Myocyte (in vitro differentiated cells): ENCODE measurements around the gene CD84. TPM values are rescaled to one million over a fixed set of nuclear protein-coding genes. Genes with fewer than 3 reads are reported as not detected.
"Not testable (repeated sequence)": the region's sequence is repeated elsewhere in the genome, so short reads cannot be mapped to it uniquely, and the experiment has no call there.

Experiments
- DNase-seq: peaks from one replicate; pipeline ENCODE4 v3.0.0-alpha.2; 2012; ENCODE audit warnings: low read depth
- total RNA-seq: library from RNA; depleted of rRNA; stranded (reverse); fragments of >200 nt; gene quantifications from 2 replicates; pipeline ENCODE4 v1.2.3, GENCODE V29; 2014

CD84 gene
- total RNA-seq, 1 donor from 2014 or later, result not detected

- no peak for DNase-seq
These were observed 59.5 kb downstream of the CD84 start for GRCh38 chr1:160519642-160520435.

- not testable (repeated sequence) for DNase-seq
These were observed 61.8 kb downstream of the CD84 start for GRCh38 chr1:160517519-160517918.

- not testable (repeated sequence) for DNase-seq
These were observed 63.4 kb downstream of the CD84 start for GRCh38 chr1:160515908-160516307.

GRCh38 chr1:160504651-160505050 is 74.6 kb downstream of the CD84 start:
- no peak for DNase-seq

- no peak for DNase-seq
These were observed 76.2 kb downstream of the CD84 start for GRCh38 chr1:160503087-160503486.

- no peak for DNase-seq
These were observed 78.8 kb downstream of the CD84 start for GRCh38 chr1:160500321-160500990.

GRCh38 chr1:160499631-160500030 is 79.7 kb downstream of the CD84 start:
- DNase-seq, result no peak

- DNase-seq, result not testable (repeated sequence)
These were observed 80.8 kb downstream of the CD84 start for GRCh38 chr1:160498301-160499065.

- no peak for DNase-seq
These were observed 83.0 kb downstream of the CD84 start for GRCh38 chr1:160496334-160496733.

GRCh38 chr1:160494620-160495019 is 84.7 kb downstream of the CD84 start:
- no peak for DNase-seq

GRCh38 chr1:160492617-160493016 is 86.7 kb downstream of the CD84 start:
- DNase-seq, result no peak

- DNase-seq, result no peak
These were observed 87.3 kb downstream of the CD84 start for GRCh38 chr1:160491981-160492380.

Other genes starting within 250 kb of the CD84 start
- gene COPA, start 236.2 kb downstream of the CD84 start, total RNA-seq, result 119 and 138 TPM in 2 replicates
- gene NCSTN, start 236.1 kb downstream of the CD84 start, total RNA-seq, result 80.3 and 90.1 TPM in 2 replicates
- 0.21 and 0.51 TPM in 2 replicates for gene NHLH1, start 212.4 kb downstream of the CD84 start, total RNA-seq
- gene VANGL2, start 178.9 kb downstream of the CD84 start, total RNA-seq, result 0.05 and 0.21 TPM in 2 replicates
- not detected in 2 replicates for gene SLAMF6, start 56.2 kb downstream of the CD84 start, total RNA-seq
- gene SLAMF1, start 67.5 kb upstream of the CD84 start, total RNA-seq, result not detected in 2 replicates
- not detected in 2 replicates for gene CD48, start 132.3 kb upstream of the CD84 start, total RNA-seq
- gene SLAMF7, start 159.8 kb upstream of the CD84 start, total RNA-seq, result not detected in 2 replicates
- gene LY9, start 216.7 kb upstream of the CD84 start, total RNA-seq, result not detected in 2 replicates